HG02678 (cell line): ENCODE results near the gene SLC39A5.

Experiments
- ATAC-seq: cut with Tn5 transposase; IDR thresholded peaks from one replicate; pipeline ENCODE4 v1.9.1; 2021; ENCODE audit warnings: mild to moderate bottlenecking, moderate library complexity; ENCODE audit not compliant: unreplicated experiment

SLC39A5 gene

DNA sequence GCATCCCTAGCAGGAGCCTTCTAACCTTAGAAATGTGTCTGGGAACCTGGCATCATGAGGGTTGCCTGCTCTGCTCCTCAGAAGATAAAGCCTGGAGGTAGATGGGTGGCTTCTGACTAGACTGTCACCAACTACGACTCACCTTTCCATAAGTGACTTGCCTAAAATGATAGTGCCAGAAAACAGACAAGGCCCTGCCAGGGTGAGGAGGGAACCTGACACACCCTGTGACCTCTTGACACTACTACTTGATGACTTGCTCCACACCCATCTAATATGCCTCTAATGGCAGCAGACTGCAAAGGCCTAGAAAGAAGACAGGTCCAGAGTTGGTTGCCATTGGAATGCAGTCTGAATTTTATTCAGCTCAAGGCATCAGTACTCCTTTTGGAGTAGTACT lies 17.5 kb upstream of the SLC39A5 start:
- no peak for ATAC-seq

DNA sequence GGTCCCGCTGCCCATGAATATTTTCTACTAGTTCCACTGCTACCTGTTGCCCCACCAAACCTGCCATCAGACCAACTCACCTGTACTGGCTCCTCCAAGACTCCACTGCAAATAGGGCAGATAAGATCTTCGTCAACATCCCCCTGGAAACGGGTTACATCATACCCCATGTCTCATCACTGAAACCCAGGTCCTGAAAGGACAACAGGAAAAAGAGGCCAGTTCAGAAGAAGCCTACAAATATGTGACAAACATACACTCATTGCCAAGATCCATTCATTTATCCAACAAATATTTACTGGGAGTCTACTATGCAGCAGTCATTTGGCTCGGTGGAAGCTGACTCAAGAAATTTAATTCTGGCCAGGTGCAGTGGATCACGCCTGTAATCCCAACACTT lies 16.0 kb upstream of the SLC39A5 start:
- ATAC-seq, result no peak

DNA sequence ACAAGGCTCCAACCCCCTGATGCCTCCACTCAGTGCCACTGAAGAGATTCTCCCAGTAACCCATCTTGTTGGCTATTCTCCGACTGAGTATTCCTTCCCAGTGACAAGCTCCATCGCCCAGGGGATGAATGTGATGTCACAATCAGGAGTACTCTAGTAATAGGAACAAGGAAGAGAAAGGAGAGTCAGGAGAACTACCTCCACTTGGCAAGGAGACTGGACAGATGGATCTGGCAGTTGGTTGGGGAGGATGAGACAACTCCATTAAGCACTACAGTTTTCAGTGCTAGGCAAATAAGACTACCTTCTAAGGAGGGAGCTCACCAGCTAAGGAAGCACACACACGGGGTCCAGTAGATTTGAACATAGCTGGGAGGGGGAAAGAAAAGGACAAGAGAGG lies 13.4 kb upstream of the SLC39A5 start:
- ATAC-seq, result no peak

DNA sequence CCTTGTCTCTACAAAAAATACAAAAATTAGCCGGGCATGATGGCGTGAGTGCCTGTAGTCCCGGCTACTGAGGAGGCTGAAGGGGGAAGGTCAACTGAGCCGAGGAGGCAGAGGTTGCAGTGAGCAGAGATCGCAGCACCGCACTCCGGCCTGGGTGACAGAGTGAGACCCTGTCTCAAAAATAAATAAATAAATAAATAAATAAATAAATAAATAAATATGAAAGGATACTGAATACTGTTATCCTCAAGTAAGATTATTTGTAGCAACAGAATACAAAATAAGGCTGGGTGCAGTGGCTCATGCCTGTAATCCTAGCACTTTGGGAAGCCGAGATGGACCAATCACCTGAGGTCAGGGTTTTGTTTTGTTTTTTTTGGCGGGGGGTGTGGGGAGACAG lies 10.0 kb upstream of the SLC39A5 start:
- ATAC-seq, result no peak

DNA sequence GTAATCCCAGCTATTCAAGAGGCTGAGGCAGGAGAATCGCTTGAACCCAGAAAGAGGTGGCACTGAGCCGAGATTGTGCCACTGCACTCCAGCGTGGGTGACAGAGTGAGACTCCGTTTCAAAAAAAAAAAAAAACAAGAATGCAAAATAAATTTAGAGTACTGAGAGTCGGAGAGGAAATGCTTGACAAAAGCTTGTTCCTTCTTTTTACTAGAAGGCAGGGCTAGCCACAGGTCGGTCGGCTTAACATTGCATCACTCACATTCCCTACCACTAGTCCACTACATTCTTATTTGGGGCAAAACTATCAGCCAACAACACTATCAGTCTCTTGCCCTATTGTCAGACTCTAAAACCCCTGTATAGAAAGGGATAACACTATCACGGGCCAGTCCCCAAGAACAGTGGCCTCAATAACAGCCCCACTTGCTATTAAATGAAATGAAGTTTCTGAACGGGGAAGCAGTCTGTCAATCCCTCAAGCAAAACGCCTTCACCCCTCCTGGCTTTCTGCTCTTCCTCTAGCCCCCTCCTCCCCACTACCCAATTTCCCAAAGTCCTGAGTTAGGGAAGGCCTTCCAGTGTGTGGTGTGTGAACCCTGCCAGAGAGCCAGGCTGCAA lies 9.1 kb upstream of the SLC39A5 start:
- no peak for ATAC-seq

DNA sequence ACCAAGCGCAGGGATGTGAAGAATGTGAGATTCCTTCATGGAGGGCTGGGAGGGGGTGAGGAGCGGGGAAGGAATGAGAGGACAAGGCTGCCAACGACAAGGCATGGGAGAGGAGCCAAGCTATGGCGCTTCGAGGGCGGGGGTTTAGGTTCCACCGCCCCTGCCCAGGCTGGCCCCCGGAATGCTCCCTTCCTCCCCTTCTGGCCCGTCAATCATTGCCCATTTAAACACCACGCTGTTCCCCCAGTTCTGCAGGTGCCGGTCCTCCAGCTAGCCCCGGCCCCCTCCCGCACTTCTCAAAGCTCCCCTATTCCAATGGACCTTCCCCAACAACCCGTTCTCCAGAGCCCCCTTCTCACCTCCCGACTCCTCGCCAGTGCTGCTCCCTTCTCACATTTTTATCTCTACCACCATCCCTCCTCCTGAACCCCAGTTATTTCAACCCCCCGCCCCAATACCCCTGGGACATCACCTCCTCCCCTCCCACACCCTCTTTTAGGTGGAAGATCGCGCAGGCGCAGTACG lies 8.6 kb upstream of the SLC39A5 start:
- peak; percentile 17 for ATAC-seq

DNA sequence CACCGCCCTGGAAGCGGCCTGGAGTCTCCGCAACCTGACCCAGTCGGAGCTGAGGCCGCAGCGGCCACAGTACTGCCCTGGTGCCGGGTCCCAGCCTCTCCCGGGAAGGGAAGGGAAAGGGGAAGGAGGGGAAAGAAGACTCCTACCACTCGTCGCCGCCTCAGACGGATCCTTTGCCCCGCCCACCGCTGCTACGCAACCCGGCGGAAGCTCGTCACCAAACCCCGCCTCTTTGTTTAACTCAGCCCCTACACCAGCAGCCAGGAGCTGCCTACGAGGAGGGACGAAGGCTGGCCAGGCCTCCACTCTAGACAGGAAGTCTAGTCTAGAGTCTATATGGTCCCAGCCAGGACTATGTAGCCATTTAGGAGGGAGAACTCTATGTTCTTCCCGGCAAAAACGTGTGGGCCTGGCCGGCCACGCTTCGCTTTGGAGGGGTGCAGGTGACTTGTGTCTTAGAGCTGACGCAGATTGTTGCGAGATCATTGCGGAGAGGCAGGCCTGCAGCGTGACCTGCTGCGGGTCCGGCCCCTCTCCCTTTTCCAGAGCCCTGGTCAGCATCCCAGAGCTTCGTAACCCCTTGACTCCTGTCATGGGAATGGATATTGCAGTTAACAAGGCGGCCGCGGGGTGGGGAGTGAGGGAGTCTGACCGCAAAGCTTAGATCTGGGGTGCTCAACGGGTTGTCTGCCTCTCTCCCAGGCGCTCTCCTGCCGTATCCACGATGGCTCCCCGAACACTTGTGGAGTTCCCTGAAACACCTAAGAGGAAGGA lies 7.9 kb upstream of the SLC39A5 start, which contains the start of gene RNF41:
Gene RNF41 (minus strand): TSS at position 166 of the 774 bp plus-strand sequence. CDS start 7,875 bp downstream, outside the sequence.
- peak; percentile 77 for ATAC-seq

DNA sequence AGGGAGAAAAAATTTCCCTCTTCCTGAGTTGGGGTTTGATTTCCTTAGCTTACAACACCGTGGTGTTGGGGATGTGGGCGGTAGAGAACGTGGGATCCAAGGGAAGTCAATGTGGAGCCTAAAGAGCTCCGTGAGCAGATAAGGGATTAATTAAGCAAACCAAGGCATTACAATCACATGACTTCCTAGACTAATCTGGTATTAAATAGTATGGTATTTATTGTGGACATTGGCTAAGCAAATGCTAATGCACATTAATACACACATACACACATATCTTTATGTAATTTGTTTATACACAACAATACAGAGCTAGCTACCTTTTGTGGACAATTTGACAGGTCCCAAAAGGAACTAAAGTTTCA lies 7.3 kb upstream of the SLC39A5 start:
- no peak for ATAC-seq

DNA sequence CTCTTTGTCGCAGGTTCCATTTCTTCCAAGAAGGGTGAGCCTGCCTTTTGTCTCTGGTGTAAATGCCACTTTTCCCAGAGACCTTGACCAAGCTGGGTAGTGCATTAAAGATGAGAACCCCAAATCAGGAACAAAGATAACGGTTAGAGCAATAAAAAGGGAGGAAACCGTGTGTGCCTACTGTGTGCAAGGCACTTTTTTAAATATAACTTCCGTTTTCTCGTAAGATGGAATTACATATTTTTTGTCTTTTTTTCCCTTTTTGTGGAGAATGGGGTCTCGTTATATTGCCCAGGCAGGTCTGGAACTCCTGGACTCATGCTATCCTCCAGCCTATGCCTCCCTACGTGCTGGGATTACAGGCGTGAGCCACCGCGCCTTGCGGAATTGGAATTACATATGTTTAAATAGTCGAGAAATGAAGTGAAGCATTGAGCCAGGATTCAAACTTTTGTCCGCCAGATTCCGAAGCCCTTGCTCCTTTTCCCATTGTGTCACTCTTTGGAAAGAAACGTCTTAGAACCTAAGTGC lies 6.2 kb upstream of the SLC39A5 start:
- ATAC-seq, result no peak

GRCh38 chr12:56224102-56224701 lies 5.6 kb upstream of the SLC39A5 start, which contains the start of gene NABP2:
Gene NABP2, plus strand, starts transcription at chr12:56224342. Its CDS starts 515 bp downstream, at chr12:56224857.
- ATAC-seq, result peak; percentile 83

GRCh38 chr12:56224954-56225353 lies 4.9 kb upstream of the SLC39A5 start:
- ATAC-seq, result no peak

DNA sequence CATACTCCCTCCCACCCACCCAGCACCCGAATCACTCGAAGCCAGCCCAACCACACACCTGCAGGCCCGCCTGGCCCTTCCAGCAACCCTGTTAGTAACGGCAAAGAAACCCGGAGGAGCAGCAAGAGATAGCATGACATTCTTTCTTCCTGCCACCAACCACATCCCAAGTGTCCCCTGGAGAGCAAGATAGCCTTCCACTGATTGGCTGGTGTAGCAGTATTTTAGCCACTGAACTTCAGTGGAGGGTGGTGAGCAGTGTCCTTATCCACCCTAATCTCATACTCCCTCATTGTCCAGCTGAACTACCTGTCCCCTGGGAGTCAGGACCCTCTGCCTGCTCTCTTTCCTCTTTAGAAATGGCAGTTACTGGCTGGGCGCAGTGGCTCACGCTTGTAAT lies 769 bp upstream of the SLC39A5 start:
- ATAC-seq, result no peak

DNA sequence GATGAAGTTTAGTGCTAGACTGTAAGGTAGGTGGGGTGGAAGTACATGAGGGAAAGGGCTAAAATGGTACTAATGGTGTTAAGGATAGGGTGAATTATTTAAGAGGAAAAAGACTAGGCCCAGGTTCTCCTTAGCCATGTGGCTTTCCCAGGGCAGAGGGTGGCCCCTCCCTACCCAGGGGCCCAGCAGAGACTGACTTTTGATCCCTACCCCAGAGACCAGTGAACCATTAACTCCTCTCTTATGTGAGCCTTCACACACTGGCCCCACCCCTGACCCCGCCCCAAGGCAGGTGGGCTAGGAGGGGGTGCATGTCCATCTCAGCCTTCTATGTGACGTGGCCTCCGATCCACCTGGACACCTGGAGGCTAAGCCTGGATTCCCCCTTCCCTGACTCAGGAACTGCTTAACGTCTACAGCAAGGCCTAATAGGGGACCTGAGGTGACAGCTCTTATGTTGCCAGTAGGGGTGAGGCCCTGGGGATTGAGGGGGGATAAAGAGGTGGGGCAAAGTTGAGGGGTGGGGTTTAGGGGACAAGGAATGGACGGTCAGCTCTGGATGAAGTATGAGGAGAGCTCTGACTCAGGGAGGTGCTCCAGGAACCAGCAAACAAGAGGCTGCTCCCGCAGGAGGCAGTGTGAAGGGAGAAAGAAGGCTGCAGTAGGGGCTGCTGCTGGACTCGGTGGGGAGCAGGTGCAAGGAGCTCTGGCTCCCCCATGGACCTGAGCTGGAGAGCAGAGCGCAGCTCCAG lies 757 bp downstream of the SLC39A5 start:
- no peak for ATAC-seq

- ATAC-seq, result no peak
These were observed 1.3 kb downstream of the SLC39A5 start for GRCh38 chr12:56231184-56231582.

DNA sequence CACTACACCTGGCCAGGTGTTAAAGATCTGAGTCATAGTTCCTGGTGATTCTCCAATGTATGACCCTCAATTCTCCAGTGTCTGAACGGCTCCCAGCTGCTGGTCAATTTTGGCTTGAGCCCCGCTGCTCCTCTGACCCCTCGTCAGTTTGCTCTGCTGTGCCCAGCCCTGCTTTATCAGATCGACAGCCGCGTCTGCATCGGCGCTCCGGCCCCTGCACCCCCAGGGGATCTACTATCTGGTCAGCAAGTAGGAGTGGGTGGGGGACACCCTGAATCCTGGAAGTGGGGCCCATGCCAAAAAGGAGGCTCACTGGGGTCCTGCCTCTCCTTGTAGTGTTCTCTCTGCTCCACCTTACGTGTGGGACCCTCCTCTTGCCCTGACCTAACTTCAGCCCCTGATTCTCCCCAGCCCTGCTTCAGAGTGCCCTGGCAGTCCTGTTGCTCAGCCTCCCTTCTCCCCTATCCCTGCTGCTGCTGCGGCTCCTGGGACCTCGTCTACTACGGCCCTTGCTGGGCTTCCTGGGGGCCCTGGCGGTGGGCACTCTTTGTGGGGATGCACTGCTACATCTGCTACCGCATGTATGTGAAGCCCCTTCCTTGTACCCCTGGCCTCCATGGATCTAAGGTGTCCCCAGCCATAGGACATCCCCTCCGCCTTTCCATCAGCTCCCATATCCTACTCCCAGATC lies 5.0 kb downstream of the SLC39A5 start:
- no peak for ATAC-seq

DNA sequence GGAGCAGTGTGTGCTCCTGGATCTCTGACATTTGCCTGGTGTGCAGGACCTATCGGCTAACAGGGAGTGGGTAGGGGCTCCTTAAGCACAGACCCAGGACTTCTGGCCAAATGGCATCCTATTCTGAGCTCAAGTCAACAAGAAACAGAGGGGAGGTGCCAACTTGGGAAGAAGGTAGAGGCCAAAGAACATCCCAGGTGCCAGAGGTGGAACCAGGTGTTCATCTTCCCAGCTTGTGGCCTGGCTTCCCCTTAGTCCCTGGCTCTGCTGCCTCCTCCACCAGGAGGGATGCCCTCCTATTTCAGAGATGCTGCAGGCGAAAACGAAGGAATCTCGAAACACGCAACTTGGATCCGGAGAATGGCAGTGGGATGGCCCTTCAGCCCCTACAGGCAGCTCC lies 6.2 kb downstream of the SLC39A5 start:
- ATAC-seq, result no peak

GRCh38 chr12:56236985-56237384 lies 7.1 kb downstream of the SLC39A5 start:
- ATAC-seq, result no peak

DNA sequence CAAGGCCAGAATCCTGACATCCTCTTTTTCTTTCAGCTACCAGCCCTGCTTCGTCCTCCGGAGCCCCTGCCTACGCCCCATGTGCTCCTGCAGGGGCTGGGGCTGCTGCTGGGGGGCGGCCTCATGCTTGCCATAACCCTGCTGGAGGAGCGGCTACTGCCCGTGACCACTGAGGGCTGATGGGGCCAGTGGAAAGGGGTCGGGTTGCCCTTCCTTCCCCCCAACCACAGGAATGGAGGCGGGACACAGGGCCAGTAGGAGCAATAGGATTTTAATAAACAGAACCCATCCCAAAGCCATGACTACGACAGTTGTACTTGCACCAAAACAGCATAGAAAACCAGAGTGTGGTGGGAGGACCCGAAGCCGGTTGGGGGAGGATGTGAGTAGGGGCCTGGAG lies 7.7 kb downstream of the SLC39A5 start:
- ATAC-seq, result no peak

- ATAC-seq, result no peak
These were observed 11.8 kb downstream of the SLC39A5 start for GRCh38 chr12:56241424-56242303.
